NT2/D1 (cell line): ENCODE measurements around the gene LANCL3.
A peak's percentile ranks its signal among the peaks of the same experiment; 100 is the strongest.
"Not testable (repeated sequence)": the region's sequence is repeated elsewhere in the genome, so short reads cannot be mapped to it uniquely, and the experiment has no call there.

ENCODE experiments used
- DNase-seq: peaks from one replicate; pipeline ENCODE4 v3.0.0-alpha.2; 2011; ENCODE audit warnings: low read depth, low spot score
- H3K27me3 ChIP-seq: 2 replicates; pipeline ENCODE4 v1.6.0; 2011; ENCODE audit warnings: mild to moderate bottlenecking; ENCODE audit not compliant: insufficient read length, insufficient read depth
- H3K36me3 ChIP-seq: 2 replicates; pipeline ENCODE4 v1.6.1; 2011; ENCODE audit warnings: mild to moderate bottlenecking, low read length, mixed read lengths; ENCODE audit not compliant: insufficient read depth, insufficient read length
- H3K4me1 ChIP-seq: 2 replicates; pipeline ENCODE4 v1.5.1; 2011; ENCODE audit not compliant: insufficient read depth, insufficient read length
- H3K4me3 ChIP-seq: 2 replicates; pipeline ENCODE4 v1.5.1; 2011; ENCODE audit warnings: low read depth; ENCODE audit not compliant: insufficient read length
- H3K9ac ChIP-seq: 2 replicates; pipeline ENCODE4 v1.6.0; 2011; ENCODE audit warnings: low read depth; ENCODE audit not compliant: insufficient read length
- H3K9me3 ChIP-seq: 2 replicates; pipeline ENCODE4 v1.5.1; 2011; ENCODE audit warnings: mild to moderate bottlenecking, low read length; ENCODE audit not compliant: insufficient read depth
- SUZ12 ChIP-seq: IDR thresholded peaks from 2 replicates; pipeline ENCODE4 v1.6.1; 2011; ENCODE audit not compliant: insufficient read length, insufficient read depth; ENCODE audit errors: extremely low read depth
- YY1 ChIP-seq: IDR thresholded peaks from 2 replicates; pipeline ENCODE4 v1.6.1; 2011; ENCODE audit not compliant: insufficient read length, insufficient read depth
- ZNF274 ChIP-seq: IDR thresholded peaks from 2 replicates; pipeline ENCODE4 v1.6.1; 2011; ENCODE audit warnings: mild to moderate bottlenecking, low read depth, low read length

LANCL3 gene

DNA sequence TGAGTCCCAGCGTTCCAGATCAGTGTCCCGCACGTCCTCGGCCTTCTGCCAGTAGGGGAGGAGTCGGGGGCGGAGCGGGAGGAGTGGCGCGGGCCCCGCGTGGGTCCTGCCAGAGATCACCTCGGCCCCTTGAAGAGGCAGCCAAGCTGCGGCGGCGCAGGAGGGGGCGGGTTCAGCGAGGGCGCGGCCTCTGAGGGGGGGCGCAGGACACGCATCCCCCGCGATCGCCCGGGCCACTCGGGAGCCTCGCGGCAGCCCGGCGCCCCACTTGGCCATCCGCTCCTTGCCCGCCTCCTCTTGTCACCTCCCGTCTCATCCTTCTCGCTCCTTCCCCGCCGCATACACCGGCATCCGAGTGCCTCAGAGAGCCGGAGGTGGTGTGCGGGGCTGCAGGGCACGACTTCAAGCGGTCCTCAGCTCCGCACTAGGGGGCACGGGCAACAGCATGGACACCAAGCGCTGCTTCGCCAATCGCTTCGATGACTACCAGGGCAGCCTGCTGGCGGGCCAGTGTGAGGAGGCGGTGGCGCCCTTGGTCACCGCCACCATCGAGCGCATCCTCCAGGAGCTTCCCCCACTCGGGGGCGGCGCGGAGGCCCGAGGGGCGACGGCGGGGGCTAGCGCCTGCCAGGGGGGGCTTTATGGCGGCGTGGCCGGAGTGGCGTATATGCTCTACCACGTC lies at the start of gene LANCL3:
LANCL3 (plus strand) TSS at position 236 of the 682 bp plus-strand sequence; CDS start at position 446, 210 bp downstream.
- H3K36me3 ChIP-seq, H3K9me3 ChIP-seq, DNase-seq, H3K4me1 ChIP-seq, H3K27me3 ChIP-seq: not testable (repeated sequence)
- Histone ChIP-seq H3K4me3 (peak within 1 kb of the TSS; percentile 42), H3K9ac (peak within 1 kb of the TSS; percentile 42)

DNA sequence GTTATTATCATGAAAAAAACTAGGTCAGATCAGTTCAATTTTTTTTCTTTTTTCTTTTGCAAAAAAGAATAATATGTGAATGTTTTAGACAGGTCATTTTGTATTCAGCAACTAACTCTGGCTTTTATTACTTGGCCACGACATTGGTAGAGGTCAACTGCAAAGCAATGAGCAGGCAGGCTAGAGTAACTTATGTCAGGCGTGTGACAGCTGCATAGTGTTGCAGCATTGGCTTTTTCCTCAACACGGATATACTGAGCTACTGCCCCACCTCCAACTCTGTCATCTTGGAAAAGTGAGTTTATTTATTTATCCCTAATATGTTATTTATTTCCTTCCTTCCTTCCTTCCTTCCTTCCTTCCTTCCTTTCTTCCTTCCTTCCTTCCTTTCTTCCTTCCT lies 47.8 kb upstream of the LANCL3 start:
- not testable (repeated sequence) for H3K36me3 ChIP-seq, H3K9me3 ChIP-seq, H3K4me1 ChIP-seq, H3K4me3 ChIP-seq, DNase-seq, H3K27me3 ChIP-seq, H3K9ac ChIP-seq

DNA sequence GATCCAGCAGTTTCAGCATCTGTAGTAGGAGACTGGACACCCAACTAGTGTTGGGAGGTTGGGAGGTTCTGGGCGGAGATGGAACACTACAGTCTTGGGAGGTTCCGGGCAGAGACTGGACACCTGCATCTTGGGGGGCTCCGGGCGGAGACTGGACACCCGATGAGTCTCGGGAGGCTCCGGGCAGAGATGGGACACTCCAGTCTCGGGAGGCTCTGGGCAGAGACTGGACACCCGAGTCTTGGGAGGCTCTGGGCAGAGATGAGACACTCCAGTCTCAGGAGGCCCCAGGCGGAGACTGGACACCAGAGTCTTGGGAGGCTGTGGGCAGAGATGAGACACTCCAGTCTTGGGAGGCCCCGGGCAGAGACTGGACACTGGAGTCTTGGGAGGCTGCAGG lies 29.5 kb upstream of the LANCL3 start:
- Histone ChIP-seq H3K4me1 (no peaks in the 10 kb centered on the region), H3K9me3 (no peaks in the 10 kb centered on the region), H3K36me3 (no peaks in the 10 kb centered on the region), H3K9ac (no peak overlapping the region), H3K4me3 (no peak overlapping the region), H3K27me3 (no peaks in the 10 kb centered on the region)
- TF ChIP-seq SUZ12 (no peak), YY1 (no peak)
- no peak for DNase-seq

DNA sequence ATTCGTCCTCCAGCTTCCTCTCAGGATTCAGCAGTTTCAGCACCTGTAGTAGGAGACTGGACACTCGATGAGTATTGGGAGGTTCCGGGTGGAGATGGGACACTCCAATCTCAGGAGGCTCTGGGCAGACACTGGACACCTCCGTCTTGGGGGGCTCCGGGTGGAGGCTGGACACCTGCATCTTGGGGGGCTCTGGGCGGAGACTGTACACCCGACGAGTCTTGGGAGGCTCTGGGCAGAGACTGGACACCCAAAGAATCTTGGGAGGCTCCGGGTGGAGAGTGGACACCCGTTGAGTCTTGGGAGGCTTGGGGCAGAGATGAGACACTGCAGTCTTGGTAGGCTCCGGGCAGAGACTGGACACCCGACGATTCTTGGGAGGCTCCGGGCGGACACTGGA lies 28.7 kb upstream of the LANCL3 start:
- Histone ChIP-seq H3K4me1 (no peaks in the 10 kb centered on the region), H3K4me3 (no peak overlapping the region), H3K36me3 (no peaks in the 10 kb centered on the region), H3K9ac (no peak overlapping the region), H3K27me3 (no peaks in the 10 kb centered on the region), H3K9me3 (no peaks in the 10 kb centered on the region)
- TF ChIP-seq ZNF274 (no peak), YY1 (no peak), SUZ12 (no peak)
- no peak for DNase-seq

DNA sequence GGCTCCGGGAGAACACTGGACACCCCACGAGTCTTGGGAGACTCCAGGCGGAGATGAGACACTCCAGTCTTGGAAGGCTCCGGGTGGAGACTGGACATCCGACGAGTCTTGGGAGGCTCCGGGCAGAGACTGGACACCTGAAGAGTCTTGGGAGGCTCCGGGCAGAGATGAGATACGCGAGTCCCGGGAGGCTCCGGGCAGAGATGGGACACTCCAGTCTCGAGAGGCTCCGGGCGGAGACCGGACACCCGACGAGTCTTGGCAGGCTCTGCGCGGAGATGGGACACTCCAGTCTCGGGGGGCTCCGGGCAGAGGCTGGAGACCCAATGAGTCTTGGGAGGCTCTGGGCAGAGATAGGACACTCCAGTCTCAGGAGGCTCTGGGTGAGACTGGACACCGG lies 28.1 kb upstream of the LANCL3 start:
- H3K9me3 ChIP-seq: no peaks in the 10 kb centered on the region
- H3K9ac ChIP-seq: no peak overlapping the region
- no peaks in the 10 kb centered on the region for H3K4me1 ChIP-seq
- no peak for TF ChIP-seq ZNF274
- no peaks in the 10 kb centered on the region for H3K36me3 ChIP-seq
- no peak overlapping the region for H3K4me3 ChIP-seq
- DNase-seq: no peak
- H3K27me3 ChIP-seq: no peaks in the 10 kb centered on the region

DNA sequence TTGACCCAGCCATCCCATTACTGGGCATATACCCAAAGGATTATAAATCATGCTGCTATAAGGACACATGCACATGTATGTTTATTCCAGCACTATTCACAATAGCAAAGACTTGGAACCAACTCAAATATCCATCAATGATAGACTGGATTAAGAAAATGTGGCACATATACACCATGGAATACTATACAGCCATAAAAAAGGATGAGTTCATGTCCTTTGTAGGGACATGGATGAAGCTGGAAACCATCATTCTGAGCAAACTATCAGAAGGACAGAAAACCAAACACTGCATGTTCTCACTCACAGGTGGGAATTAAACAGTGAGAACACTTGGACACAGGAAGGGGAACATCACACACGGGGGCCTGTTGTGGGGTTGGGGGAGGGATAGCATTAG lies 26.9 kb upstream of the LANCL3 start:
- not testable (repeated sequence) for H3K4me3 ChIP-seq, H3K4me1 ChIP-seq, DNase-seq, H3K27me3 ChIP-seq, H3K9me3 ChIP-seq, H3K9ac ChIP-seq, H3K36me3 ChIP-seq

DNA sequence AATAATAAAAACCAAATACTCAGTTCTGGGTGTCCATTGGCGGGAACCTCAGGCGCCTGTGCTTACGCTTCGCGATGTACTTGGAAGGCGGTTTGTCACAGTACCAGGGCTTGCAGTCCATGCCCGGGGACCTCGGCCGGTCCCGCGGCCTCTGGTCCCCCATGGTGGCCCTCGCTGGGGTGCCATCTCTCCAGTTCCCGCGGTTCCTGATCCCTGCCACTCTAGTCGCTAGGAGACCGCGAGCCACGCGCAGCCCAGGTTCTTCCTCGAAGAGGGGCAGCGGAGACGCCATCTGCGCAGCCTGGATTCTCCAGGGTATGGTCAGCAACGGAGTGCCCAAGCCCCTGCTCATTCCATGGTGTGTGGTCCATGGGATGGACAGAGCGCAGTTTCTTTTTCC lies 26.4 kb upstream of the LANCL3 start:
- TF ChIP-seq YY1 (no peak), ZNF274 (no peak), SUZ12 (no peak)
- no peak overlapping the region for H3K4me3 ChIP-seq
- no peaks in the 10 kb centered on the region for H3K9me3 ChIP-seq

DNA sequence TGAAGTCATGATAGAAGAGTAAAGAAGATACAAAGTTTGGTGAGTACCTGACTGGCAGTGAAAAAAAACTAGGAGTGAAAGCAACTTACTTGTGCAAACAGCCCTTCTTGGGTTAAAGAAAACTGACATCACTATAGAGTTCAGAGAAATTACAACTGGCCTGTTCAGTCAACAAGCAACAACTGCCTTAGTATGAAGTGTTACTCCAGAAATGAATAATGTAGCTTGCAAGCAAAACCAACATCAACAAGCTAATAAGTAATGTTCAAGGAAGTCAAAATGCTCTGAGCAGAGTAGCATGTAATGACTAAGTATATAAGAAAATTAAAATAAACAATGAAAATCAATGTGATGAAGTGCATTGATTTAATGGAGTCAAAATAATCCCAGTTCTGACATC lies 21.8 kb upstream of the LANCL3 start:
- H3K9me3 ChIP-seq, H3K9ac ChIP-seq, H3K4me3 ChIP-seq, DNase-seq, H3K4me1 ChIP-seq, H3K27me3 ChIP-seq, H3K36me3 ChIP-seq: not testable (repeated sequence)

More for the DNA sequence above, 26.4 kb upstream of the LANCL3 start:
- H3K27me3 ChIP-seq: no peaks in the 10 kb centered on the region
- H3K36me3 ChIP-seq: no peaks in the 10 kb centered on the region
- no peaks in the 10 kb centered on the region for H3K4me1 ChIP-seq
- no peak overlapping the region for H3K9ac ChIP-seq
- no peak for DNase-seq
